K562 (cell line): Measurements from ENCODE around the gene VPS13D. TPM values are rescaled to one million over a fixed set of nuclear protein-coding genes. Genes with fewer than 3 reads are reported as not detected.

Source experiments
- ATF3 ChIP-seq, 2 experiments: fragments of 450-650 bp in 1 of 2; sonication (generic) in 1 of 2; formaldehyde crosslinking in 1 of 2; IDR thresholded peaks in 1 of 2; conservative IDR thresholded peaks in 1 of 2; 2 replicates each; pipeline versions ENCODE4 v1.6.1 to v1.8.1; 2016 to 2023; ENCODE audit warnings: mild to moderate bottlenecking in 2 of 2, moderate library complexity in 2 of 2, inconsistent platforms in 1 of 2, missing genetic modification reagents in 1 of 2
- BMI1 ChIP-seq: fragments of 150-350 bp; IDR thresholded peaks from 2 replicates; pipeline ENCODE4 v1.6.1; 2014; ENCODE audit warnings: low read length
- CCNT2 ChIP-seq: IDR thresholded peaks from 2 replicates; pipeline ENCODE4 v1.6.1; 2011; ENCODE audit warnings: borderline replicate concordance, low read depth, mild to moderate bottlenecking, moderate library complexity, mixed read lengths, low read length; ENCODE audit not compliant: insufficient read length; ENCODE audit errors: extremely low read depth
- CHD4 ChIP-seq: fragments of 200-600 bp; sonication (generic); IDR thresholded peaks from 3 replicates; pipeline ENCODE4 v1.6.1; 2012; ENCODE audit warnings: low read depth, mild to moderate bottlenecking, mixed read lengths, low read length, inconsistent platforms; ENCODE audit not compliant: insufficient read depth, insufficient replicate concordance, poor library complexity, severe bottlenecking
- ELF2 ChIP-seq: fragments of 250-450 bp; sonication (Bioruptor Pico); IDR thresholded peaks from 2 replicates; pipeline ENCODE4 v1.5.0; 2021; ENCODE audit warnings: mild to moderate bottlenecking
- GABPB2 ChIP-seq: fragments of 250-450 bp; sonication (Bioruptor Pico); conservative IDR thresholded peaks from 2 replicates; pipeline ENCODE4 v1.5.1; 2021; ENCODE audit warnings: mild to moderate bottlenecking
- GATA2 ChIP-seq: sonication (generic); formaldehyde crosslinking; IDR thresholded peaks from 2 replicates; pipeline ENCODE4 v1.4.0; 2020; ENCODE audit warnings: mild to moderate bottlenecking, missing genetic modification reagents
- HEY1 ChIP-seq: fragments of 250-450 bp; sonication (Bioruptor Pico); IDR thresholded peaks from 2 replicates; pipeline ENCODE4 v1.5.0; 2020; ENCODE audit warnings: mild to moderate bottlenecking, moderate library complexity, borderline replicate concordance
- HOMEZ ChIP-seq: fragments of 250-450 bp; sonication (Bioruptor Pico); IDR thresholded peaks from 2 replicates; pipeline ENCODE4 v1.4.0; 2020; ENCODE audit warnings: mild to moderate bottlenecking, moderate library complexity
- ID3 ChIP-seq, 2 experiments: fragments of 250-450 bp in 1 of 2; fragments of 450-650 bp in 1 of 2; sonication (Bioruptor Pico) in 1 of 2; IDR thresholded peaks; 2 replicates each; pipeline versions ENCODE4 v1.6.1 to v1.8.0; 2016 to 2021; ENCODE audit warnings: mild to moderate bottlenecking in 2 of 2, moderate library complexity in 2 of 2, missing compliant biosample characterization in 1 of 2, missing genetic modification characterization in 1 of 2
- KLF6 ChIP-seq: fragments of 250-450 bp; sonication (Bioruptor Pico); IDR thresholded peaks from 2 replicates; pipeline ENCODE4 v1.4.0; 2020; ENCODE audit warnings: mild to moderate bottlenecking, moderate library complexity, borderline replicate concordance
- MEF2A ChIP-seq: IDR thresholded peaks from 2 replicates; pipeline ENCODE4 v1.6.1; 2011; ENCODE audit warnings: low read depth, mild to moderate bottlenecking, low read length, moderate library complexity; ENCODE audit not compliant: control insufficient read depth
- NR4A1 ChIP-seq, 2 experiments: fragments of 250-450 bp in 1 of 2; fragments of 450-650 bp in 1 of 2; sonication (Bioruptor Pico) in 1 of 2; IDR thresholded peaks; 2 replicates each; pipeline versions ENCODE4 v1.4.0 to v1.6.1; 2016 to 2020; ENCODE audit warnings: mild to moderate bottlenecking in 2 of 2, missing compliant biosample characterization in 1 of 2, missing genetic modification characterization in 1 of 2, moderate library complexity in 1 of 2
- PURB ChIP-seq: sonication (generic); formaldehyde crosslinking; IDR thresholded peaks from 2 replicates; pipeline ENCODE4 v1.9.0; 2021; ENCODE audit warnings: low read depth, mild to moderate bottlenecking, missing genetic modification reagents
- PYGO2 ChIP-seq: fragments of 450-650 bp; IDR thresholded peaks from 2 replicates; pipeline ENCODE4 v1.6.1; 2016; ENCODE audit warnings: mild to moderate bottlenecking, missing genetic modification characterization, moderate library complexity, missing compliant biosample characterization
- RAD51 ChIP-seq: fragments of 450-650 bp; IDR thresholded peaks from 2 replicates; pipeline ENCODE4 v1.7.1; 2016; ENCODE audit warnings: low read depth, mild to moderate bottlenecking, borderline replicate concordance
- RB1 ChIP-seq: fragments of 450-650 bp; IDR thresholded peaks from 2 replicates; pipeline ENCODE4 v1.6.1; 2017; ENCODE audit warnings: low read depth, mild to moderate bottlenecking
- RUNX1 ChIP-seq: sonication (generic); IDR thresholded peaks from 2 replicates; pipeline ENCODE4 v1.6.1; 2016; ENCODE audit warnings: antibody characterized with exemption, low read depth
- ZNF217 ChIP-seq: sonication (generic); formaldehyde crosslinking; IDR thresholded peaks from 2 replicates; pipeline ENCODE4 v1.8.0; 2022; ENCODE audit warnings: mild to moderate bottlenecking, missing genetic modification reagents
- polyA plus RNA-seq, 8 experiments: library from polyadenylated mRNA; depleted of rRNA in 4 of 8; stranded (reverse) in 5 of 8; unstranded in 3 of 8; fragments of >200 nt; fragmentation: Nextera tagmentation in 2 of 8; fragmentation: Illumina TruSeq in 1 of 8; extraction: Ambion mirVana in 2 of 8; extraction: Trizol in 1 of 8; gene quantifications; 2 replicates each; pipeline versions ENCODE4 v1.2.1 to v1.2.3, GENCODE V29; 2011 to 2014; ENCODE audit warnings: inconsistent platforms in 1 of 8, missing spikeins in 1 of 8
- total RNA-seq, 7 experiments: library from RNA; depleted of rRNA in 6 of 7; stranded (reverse); fragments of >200 nt in 6 of 7; fragmentation: Illumina TruSeq in 2 of 7; extraction: Trizol in 2 of 7; gene quantifications; 2 replicates each; pipeline versions ENCODE4 v1.2.1 to v1.2.3, GENCODE V29; 2011 to 2021; ENCODE audit warnings: low replicate concordance in 1 of 7

Gene VPS13D
- total and polyA plus RNA-seq, 9 of the 15 experiments (the other 6 are each of a cell fraction or from before 2014, with no cell fraction given): 6.1 to 51.5 (median 38.5) TPM

- TF ChIP-seq RAD51 (no peak), ATF3 (IDR thresholded peaks at IDR 0.05) (no peak), ATF3 (CRISPR knock-in tag; conservative IDR thresholded peaks at IDR 0.05) (no peak), HOMEZ (CRISPR knock-in tag) (no peak), PURB (CRISPR knock-in tag) (no peak; the same call in 1 of the 2 replicates), HEY1 (CRISPR knock-in tag) (no peak), ZNF217 (CRISPR knock-in tag) (no peak), MEF2A (no peak), KLF6 (CRISPR knock-in tag) (no peak), CHD4 (no peak), NR4A1 (CRISPR knock-in tag; IDR thresholded peaks at IDR 0.05) (no peak), NR4A1 (tag; IDR thresholded peaks at IDR 0.05) (no peak), GABPB2 (CRISPR knock-in tag) (no peak), ELF2 (no peak; the same call in 1 of the 2 replicates), RUNX1 (no peak), CCNT2 (no peak), RB1 (peak; percentile 84; the same call in 1 of the 2 replicates), GATA2 (CRISPR knock-in tag) (no peak), ID3 (CRISPR knock-in tag; IDR thresholded peaks at IDR 0.05) (no peak), ID3 (tag; IDR thresholded peaks at IDR 0.05) (peak; percentile 40; the same call in 1 of the 2 replicates), BMI1 (no peak), PYGO2 (tag) (0 out of 2 replicates have a peak, but pooled peaks have one; percentile 39)
Observed at GRCh38 chr1:12208764-12209494, 20.9 kb upstream of the VPS13D start (continued).
